ENCODE results near the gene BCAP31.
"Not testable (repeated sequence)": the region's sequence is repeated elsewhere in the genome, so short reads cannot be mapped to it uniquely, and the experiment has no call there.

Gene BCAP31

DNA sequence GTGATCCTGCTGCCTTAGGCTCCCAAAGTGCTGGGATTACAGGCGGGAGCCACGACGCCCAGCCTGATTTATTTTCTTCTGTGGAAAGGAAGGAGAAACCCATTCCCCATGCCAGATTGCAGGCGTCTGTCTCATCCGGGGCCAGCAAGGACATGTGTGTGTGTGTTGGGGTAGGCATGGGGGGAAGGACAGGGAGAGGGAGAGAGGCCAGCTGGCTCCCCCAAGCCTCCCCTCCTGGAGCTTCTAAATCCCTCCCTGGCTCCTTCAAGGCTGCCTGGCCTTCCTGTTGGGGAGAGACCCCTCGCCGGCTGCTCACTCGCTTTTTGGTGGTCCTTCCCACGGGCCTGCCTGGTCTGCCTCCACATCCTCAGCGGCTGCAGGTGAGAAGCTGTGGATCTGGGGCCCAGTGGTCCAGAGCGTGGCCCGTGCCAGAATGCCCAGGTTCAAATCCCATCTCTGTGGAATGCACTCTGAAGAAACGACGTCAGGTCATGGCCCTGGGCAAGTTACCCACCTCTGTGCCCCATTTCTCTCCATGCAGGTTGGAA lies 38.5 kb upstream of the BCAP31 start:
- DNase-seq = no peak

DNA sequence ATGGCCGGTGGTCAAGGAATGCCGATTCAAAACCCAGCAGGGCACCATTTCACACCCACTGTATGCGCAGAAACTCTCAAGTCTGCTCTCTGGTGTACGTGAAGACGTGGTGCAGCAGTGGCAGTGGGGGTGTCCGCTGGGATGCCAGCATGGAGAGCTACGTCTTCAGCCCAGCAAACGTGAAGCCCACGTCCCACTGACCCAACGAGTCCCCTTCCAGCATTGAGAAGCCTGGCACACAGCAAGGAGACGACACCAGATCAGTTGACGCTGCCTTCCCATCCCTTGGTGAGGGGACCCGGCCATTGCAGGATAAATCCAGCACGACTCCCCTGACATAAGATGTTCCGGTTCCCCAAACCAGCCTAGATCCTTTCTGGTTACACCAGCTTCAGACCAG lies 37.7 kb upstream of the BCAP31 start:
- no peak for DNase-seq

DNA sequence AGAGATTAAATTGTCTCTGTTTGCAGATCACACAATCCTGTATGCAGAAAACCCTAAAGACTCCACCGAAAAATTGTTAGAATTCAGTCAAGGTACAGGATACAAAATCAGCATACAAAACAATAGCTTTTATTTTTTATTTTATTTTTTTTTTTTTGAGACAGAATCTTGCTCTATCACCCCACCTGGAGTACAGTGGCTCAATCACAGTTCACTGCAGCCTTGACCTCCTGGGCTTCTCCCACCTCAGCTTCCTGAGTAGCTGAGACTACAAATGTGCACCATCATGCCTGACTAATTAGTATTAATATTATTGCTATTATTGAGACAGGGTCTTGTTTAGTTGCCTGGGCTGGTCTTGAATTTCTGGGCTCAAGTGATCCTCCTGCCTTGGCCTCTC lies 30.9 kb upstream of the BCAP31 start:
- no peak for DNase-seq

DNA sequence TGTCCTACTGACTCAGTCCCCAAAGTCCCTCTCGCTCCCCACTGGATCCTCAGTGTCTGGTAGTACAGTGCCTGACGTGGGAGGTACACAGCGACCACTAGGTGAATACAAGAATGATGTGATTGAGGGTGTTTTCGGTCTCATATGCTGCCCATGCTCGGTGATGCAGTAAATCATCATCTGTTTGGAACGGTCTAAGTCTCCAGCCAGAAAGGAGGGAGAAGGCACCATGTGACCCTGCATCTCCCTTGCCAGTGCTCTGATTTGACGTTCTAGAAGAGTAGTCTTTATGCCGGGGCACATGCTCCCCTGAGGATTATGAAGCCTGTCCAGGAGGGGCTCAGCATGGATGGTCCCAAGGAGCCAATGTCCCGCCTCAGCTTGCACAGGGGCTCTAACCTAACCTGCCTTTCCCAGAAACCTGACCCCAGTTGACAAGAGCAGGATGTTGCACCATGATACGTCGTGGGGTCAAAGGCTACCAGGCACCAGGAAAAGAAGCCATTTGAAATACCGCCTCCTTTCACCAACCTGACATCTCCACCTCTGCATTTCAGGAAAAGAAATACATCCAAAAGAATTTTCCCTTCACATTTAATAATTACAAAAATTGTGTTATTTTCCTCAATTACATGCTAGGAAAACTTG lies 26.1 kb upstream of the BCAP31 start:
- DNase-seq = no peak

DNA sequence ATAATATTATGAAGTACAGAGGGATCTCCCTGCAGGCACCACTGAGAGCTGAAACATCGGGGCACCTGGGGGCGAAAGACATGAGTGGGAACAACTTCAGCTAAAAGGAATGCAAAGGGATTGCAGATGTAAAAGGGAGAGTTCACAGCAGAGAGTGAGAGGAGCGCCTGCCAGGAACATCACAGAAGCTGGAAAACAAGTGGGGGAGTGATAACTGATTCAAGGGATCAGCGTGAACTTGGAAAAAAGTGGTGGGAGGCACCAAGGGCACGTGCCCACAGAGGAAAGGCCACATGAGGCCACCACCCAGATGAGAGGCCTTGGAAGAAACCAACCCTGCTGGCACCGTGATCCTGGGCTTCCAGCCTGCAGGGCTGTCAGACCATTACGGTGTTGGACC lies 24.8 kb upstream of the BCAP31 start:
- not testable (repeated sequence) for DNase-seq

DNA sequence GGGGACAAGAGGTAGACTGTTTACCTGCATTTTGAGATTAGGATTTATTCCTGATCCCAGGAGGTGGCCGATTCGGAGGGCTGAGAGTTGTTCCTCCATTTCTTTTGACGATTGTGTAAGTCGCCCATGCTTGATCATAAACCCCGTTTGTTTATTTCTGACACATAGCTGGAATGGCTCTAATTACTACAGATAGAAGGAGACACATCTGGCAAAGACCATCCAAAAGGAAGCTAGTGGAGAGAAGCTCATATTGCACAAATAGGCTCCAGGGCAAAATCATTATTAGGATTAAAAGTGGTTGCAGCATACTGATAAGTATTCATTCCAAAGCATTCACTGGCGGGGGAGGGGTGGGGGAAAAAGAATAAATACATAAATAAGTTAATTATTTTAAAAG lies 22.8 kb upstream of the BCAP31 start:
- DNase-seq = not testable (repeated sequence)

DNA sequence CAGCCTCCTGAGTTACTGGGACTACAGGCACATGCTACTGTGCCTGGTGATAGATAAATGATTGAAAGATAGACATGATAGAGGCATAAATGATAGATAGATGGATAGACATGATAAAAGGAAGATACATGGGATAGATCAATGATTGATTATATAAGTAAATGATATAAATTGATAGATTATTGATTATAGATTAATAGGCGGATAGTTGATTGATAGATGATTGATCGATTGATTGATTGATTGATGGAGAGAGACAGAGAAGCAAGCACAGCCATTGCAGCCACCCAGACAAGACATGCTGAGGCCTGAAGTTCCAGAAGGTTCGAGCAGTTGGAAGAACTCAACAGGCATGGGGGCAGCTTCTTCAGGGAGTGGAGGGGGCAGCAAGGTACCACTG lies 22.2 kb upstream of the BCAP31 start:
- DNase-seq = no peak

DNA sequence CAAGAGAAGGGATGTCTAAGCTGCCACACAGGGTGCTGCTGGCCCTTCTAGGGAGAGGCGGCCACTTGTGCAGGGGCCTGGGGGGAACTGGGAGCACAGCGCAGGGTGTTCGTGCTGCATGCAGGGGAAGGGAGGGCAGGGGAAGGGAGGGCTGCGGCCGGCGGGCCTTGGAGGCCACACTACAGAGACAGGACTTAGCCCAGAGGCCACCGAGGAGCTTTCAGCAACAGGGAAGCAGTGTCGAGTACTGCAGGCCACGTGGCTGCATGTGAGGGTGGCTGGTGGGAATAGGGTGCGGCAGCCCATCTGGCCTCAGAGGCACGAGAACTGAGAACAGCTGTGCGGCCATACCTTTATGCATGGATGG lies 20.9 kb upstream of the BCAP31 start:
- DNase-seq = not testable (repeated sequence)

DNA sequence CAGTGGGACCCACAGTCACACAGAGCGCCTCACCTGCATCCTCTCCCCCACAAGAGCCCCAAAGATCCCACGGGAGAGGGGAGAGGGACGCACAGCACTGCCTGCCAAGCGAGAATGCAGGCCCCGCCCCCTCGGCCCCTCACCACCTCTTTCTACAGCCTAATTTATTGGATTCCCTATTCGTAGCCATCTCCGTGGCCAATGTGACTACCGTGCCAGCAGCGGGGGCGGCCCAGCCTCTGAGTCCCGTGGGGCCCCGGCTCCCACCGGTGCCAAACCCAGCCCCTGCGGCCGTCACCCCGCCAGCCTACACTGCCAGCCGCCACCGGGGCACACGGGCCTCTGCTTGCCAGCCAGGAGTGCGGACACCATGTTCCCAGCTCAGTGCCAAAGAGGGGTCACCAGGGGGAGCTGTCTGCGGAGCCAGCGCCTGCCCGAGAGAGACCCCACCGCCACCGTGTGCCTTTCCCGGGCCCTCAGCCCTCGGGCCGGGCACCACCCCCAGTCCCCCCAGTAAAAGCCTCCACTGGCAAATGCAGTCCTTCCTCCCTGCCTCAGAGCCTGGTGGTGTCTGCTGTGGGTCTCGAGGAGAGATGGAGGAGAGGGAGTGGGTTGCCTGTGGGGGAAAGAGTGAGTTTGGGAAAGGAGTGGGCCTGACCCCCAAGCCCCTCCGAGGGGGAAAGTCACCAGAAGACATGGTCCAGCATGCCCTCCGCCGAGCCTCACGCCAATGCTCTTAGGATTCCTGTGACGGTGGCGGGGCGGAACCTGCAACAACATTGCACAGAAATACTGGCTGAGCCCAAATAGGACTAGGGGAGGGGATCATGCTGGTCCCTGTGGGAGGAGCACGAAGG lies 20.3 kb upstream of the BCAP31 start:
- no peak for DNase-seq

DNA sequence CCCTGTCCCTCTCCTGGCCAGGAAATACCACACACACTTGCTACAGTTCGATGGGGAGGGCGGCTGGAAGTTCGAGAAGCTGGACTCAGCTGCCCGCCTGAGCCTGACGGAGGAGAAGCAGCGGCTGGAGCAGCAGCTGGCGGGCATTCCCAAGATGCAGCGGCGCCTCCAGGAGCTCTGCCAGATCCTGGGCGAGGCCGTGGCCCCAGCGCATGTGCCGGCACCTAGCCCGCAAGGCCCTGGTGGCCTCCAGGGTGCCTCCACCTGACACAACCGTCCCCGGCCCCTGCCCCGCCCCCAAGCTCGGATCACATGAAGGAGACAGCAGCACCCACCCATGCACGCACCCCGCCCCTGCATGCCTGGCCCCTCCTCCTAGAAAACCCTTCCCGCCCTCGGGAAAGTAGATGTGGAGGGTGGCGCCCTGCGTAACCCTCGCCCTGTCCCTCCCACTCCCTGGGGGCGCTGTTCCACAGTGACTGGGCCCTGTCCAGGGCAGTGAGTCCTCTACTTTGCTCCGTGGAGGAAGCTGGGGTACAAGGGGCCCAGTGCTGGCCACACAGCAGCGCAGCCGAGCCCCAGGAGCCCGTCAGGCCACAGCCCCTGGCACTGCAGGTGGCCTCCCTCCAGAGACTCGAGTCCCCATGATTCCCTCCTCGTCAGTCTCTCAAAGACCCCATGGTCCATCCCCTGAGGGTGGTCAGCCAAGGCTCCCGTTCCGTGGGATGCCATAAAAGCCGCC lies 19.5 kb upstream of the BCAP31 start:
- not testable (repeated sequence) for DNase-seq

DNA sequence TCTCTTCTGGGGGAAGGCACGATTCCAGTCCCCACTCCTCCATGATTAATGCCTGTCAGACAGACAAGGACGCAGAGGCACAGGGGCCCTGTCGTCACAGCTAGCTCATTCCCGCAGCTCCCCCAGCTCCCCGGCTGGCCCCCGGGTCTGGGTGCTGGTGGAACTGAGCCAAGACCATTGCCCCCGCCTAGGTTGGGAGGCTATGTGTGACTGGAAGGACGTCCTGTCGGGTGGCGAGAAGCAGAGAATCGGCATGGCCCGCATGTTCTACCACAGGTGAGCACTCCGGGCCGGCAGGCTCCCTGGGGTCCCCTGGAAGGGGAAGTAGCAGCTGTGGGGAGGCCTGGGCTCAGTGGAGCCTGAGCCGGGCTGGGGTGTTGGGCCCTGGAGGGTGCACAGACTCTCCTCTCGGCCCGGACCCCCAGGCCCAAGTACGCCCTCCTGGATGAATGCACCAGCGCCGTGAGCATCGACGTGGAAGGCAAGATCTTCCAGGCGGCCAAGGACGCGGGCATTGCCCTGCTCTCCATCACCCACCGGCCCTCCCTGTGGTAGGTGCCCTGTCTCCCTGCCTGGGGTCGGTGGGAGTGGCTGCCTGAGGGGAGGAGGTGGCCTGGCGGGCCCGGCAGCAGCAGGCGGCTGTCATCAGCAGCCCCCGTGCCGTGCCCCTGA lies 18.7 kb upstream of the BCAP31 start:
- DNase-seq = not testable (repeated sequence)

DNA sequence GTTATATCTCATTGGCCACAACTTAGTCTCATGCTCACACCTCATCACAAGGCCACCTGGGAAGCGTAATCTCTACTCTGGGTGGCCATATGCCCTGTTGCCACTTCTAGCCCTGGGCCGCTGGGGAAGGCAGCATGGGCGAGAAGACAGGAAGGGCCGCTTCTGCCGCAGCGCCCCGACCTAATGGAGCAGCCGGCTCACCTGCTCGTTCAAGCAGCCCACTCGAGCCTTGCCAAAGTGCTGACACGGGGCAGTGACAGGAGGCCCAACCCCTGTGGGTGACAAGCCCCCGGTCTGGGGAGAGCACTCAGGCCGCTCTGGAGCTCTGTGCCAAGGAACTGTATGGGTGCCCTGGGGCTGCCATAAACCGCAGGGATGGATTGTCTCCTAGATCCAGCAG lies 17.9 kb upstream of the BCAP31 start:
- DNase-seq = not testable (repeated sequence)

DNA sequence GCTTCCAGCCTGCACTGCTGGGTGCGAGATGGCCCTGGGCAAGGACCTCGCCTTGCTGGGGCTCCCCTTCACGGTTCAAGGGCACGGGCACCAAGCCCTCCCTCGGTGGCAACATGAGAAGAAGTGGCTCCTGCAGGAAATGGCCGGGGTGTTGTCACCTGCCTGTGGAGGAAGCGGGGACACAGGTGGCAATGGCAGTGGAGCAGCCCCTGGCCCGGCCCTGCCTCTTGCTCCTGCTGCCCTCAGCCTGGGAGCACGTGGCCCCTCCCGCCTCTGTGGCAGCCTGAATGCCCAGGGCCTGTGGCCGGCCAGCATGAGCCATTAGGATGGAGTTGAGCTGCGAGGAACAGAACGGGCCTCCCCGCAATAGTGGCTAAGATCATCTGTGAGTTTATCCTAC lies 17.3 kb upstream of the BCAP31 start:
- DNase-seq = no peak

DNA sequence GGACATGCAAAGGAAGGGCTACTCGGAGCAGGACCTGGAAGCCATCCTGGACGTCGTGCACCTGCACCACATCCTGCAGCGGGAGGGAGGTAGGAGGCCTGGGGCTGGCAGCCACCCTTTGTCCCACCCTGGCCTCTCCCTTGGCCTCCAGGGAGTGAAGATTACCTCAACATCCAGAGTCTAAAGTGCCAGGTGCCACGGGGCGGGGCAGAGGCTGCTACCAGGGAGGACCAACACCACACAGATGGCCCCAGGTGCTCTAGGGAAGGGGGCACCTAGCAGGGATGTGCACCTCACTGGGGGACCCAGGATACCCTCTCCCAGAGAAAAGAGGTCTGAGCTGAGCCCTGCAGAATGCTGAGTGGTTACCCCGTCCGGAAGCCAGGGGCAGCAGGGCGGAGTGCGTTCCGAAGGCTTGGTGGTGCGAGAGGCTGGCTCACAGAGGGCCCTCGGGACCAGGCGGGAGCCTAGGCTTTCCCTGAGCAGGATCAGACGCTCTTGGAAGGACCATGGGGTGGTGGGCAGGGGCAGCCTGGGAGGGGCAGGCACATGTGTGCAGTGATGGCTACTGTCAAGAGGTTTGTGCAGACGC lies 16.5 kb upstream of the BCAP31 start:
- DNase-seq = no peak

DNA sequence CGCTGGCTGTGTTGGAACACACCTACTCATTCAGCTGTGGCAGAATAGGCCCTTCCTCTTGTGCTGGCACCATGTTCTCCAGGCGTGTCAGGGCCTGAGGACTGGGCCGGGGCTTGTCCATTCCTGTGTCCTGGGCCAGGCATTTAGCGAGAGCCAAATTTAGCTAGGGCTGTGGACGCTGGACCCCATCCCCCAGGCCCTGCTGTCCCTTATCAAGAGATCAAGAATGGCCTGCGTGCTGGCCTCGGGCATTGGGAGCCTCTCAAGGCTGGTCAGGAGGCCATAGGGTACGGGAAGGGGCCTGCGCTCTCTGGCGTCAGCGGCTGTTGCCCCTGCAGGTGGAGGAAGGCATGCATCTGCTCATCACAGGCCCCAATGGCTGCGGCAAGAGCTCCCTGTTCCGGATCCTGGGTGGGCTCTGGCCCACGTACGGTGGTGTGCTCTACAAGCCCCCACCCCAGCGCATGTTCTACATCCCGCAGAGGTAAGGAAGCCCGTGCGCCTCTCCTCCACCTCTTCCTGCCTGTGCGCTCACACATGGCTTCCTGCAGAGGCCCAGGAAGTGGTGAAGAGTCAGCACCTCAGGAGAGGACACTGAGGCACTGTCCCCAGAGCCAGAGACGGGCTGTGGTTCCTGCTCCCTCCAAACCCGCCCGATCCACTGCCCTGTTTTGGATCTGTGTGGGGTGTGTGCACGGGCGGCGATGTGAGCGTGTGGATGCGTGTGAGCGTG lies 15.7 kb upstream of the BCAP31 start:
- no peak for DNase-seq

DNA sequence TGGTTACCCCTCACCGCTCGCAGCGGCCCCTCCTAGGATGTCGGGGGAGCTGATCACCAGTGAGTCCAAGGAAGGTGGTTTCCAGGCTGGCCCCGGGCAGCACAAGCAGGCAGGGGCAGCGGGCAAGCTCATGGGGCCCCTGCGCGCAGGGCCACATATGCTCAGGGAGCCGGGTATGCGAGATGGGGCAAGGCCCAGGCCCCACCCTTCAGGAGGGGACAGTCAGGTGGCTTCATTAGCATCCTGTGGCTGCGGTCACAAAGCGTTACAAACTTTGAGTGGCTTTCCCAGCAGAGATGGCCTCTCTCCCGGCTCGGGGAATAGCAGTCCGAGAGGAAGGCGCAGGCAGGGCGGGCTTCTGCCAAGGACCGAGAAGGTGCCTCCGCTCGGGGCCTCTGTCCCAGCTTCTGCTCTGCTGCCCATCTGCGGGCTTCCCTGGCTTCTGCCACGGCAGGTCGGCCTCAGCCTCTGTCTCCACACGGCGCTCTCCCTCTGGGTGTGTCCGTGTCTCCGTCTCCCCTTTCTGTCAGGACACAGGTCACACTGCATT lies 13.9 kb upstream of the BCAP31 start:
- no peak for DNase-seq

DNA sequence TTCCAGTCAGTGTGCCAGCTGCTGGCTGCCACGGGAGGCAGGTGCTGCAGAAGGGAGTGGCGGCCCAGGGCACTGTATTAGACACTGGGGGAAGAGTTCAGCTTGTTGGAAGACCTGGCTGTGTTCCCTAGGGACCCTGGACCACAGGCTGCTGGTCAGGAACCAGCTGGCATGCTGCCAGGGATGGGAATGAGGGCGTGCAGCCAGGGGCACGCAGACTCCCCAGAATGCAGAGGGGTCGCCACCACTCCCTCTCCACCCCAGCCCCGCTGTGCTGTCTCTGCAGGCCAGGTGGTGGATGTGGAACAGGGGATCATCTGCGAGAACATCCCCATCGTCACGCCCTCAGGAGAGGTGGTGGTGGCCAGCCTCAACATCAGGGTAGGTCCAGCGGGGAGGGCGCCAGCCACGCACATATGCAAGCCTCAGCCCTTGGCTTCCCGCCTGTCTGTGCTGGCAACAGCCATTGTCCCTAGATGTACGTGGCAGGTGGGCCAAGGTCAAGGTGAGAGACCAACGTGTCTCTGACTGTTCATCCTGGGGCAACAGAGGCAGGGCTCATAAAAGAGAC lies 12.8 kb upstream of the BCAP31 start:
- no peak for DNase-seq

DNA sequence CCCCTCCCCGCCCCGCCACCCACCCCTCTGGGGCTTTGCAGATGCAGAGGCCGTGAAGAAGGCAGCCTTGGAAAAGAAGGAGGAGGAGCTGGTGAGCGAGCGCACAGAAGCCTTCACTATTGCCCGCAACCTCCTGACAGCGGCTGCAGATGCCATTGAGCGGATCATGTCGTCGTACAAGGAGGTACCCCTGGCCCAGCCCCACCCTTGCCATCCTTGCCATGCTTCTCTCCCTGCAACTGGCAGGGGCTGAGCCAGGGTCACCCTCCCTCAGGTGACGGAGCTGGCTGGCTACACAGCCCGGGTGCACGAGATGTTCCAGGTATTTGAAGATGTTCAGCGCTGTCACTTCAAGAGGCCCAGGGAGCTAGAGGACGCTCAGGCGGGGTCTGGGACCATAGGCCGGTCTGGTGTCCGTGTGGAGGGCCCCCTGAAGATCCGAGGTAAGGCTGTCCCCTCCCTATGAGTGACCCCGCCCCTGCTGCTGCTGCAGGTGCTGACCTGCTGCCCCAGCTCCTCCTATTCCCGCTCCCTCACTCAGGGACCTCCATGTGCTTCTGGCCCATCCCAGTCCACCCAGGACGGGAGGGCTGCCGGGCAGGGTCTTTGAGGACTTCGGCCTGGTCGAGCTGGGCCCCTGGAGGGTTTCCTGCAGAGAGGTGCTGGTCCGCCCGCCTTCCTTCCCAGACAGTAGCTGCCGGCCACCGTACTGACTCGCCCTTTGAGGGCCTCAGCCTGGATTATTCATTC lies 12.1 kb upstream of the BCAP31 start:
- DNase-seq = no peak

DNA sequence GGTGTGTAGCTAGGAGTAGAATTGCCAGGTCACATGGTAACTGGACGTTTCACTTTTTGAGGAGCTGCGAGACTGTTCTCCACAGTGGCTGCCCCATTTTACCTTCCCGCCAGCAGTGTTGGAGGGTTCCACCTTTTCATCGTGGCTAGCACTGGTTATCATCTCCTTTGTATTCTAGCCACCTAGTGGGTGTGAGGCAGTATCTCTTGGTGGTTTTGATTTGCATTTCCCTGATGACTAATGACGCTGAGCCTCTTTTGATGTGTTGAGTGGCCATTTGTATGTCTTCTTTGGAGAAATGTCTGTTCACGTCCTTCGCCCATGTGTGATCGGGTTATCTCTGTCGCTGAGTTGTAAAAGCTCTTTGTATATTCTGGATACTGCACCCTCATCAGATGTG lies 11.1 kb upstream of the BCAP31 start:
- no peak for DNase-seq

DNA sequence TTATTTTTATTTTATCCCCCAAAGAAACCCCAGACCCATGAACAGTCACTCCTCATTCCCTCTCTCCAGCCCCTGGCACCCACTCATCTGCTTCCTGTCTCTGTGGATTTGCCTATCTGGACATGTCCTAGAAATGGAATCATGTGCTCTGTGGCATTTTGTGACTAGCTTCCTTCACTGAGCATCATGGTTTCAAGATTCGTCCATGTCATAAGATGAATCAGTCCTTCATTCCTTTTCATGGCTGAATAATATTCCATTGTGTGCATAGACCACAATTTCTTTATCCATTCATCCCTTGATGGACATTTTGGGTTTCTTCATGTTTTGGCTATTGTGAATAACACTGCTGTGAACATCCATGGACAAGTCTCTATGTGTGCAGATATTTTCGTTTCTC lies 10.7 kb upstream of the BCAP31 start:
- DNase-seq = no peak

Measured in stimulated activated CD4-positive, alpha-beta T cell treated with anti-CD3 and anti-CD28 coated beads, Interleukin-12 subunit alpha, Interleukin-12 subunit beta, amount 100 ng/mL, for 4 hours (primary cell).